Lung (tissue), 16 donors: ENCODE data around the gene BIRC3. TPM values are rescaled to one million over a fixed set of nuclear protein-coding genes. Genes with fewer than 3 reads are reported as not detected.

Experiments
- ATAC-seq: fragments of 200-7000 bp; cut with Tn5 transposase; one replicate; pipeline ENCODE4 v1.9.1; 2020; ENCODE audit warnings: moderate number of reproducible peaks; ENCODE audit not compliant: insufficient read depth, low FRiP score
- DNase-seq, 3 donors: peaks; one replicate each; pipeline ENCODE4 v3.0.0-alpha.2; 2013 to 2017
- H3K27ac ChIP-seq, 2 donors: one replicate each; pipeline ENCODE4 v1.5.1; 2013; ENCODE audit warnings: mild to moderate bottlenecking in 2 of 2, moderate library complexity in 2 of 2, control low read depth in 1 of 2, inconsistent platforms in 1 of 2, low read depth in 1 of 2, low read length in 1 of 2
- H3K27me3 ChIP-seq, 3 donors: one replicate each; pipeline ENCODE4 v1.5.1; 2013; ENCODE audit warnings: low read length in 2 of 3; ENCODE audit not compliant: control insufficient read depth in 3 of 3, insufficient read depth in 3 of 3
- H3K36me3 ChIP-seq, 4 donors: one replicate each; pipeline ENCODE4 v1.5.1; 2013; ENCODE audit warnings: low read length in 4 of 4, mild to moderate bottlenecking in 1 of 4, moderate library complexity in 1 of 4; ENCODE audit not compliant: control insufficient read depth in 4 of 4, insufficient read depth in 4 of 4
- H3K4me1 ChIP-seq, 5 donors: one replicate each; pipeline ENCODE4 v1.5.1; 2013; ENCODE audit warnings: low read length in 5 of 5, mild to moderate bottlenecking in 2 of 5, moderate library complexity in 1 of 5; ENCODE audit not compliant: control insufficient read depth in 5 of 5, insufficient read depth in 5 of 5
- H3K4me3 ChIP-seq: one replicate; pipeline ENCODE4 v1.5.1; 2013; ENCODE audit warnings: mild to moderate bottlenecking, control low read depth, moderate library complexity
- H3K9ac ChIP-seq, 2 donors: one replicate each; pipeline ENCODE4 v1.5.1; 2013; ENCODE audit warnings: low read length in 2 of 2, control low read depth in 1 of 2; ENCODE audit not compliant: insufficient read depth in 1 of 2
- H3K9me3 ChIP-seq, 4 donors: one replicate each; pipeline ENCODE4 v1.5.1; 2013; ENCODE audit warnings: low read length in 3 of 4, mild to moderate bottlenecking in 1 of 4, moderate library complexity in 1 of 4; ENCODE audit not compliant: control insufficient read depth in 4 of 4, insufficient read depth in 3 of 4
- WGBS, 2 donors: extraction: QIAGEN DNeasy Blood & Tissue Kit; methylation state at CpG; one replicate each; pipeline ENCODE4 v1.1.7; 2013; 5-methylcytosine and 5-hydroxymethylcytosine counted together
- long read RNA-seq, 5 donors: transcript quantifications; one replicate each; lab custom pipeline, GENCODE V29; 2026
- polyA plus RNA-seq, 2 donors: library from polyadenylated mRNA; stranded (reverse); fragments of 200-250 nt; gene quantifications; one replicate each; pipeline ENCODE4 v1.2.1, GENCODE V29; 2013
- total RNA-seq, 2 donors: library from RNA; depleted of rRNA in 1 of 2; stranded (reverse); fragments of >200 nt in 1 of 2; gene quantifications; one replicate each; pipeline ENCODE4 v1.2.1, GENCODE V29; 2014 to 2021
- TF ChIP-seq, protein P1 (sequence below): IDR thresholded peaks from 2 replicates; pipeline ENCODE4 v1.5.1; 2012; ENCODE audit warnings: mild to moderate bottlenecking; ENCODE audit errors: control extremely low read depth, extremely low read depth
- donor health status: control.
- donor health status: control.
- donor health status: Bipolar disorder and iron deficiency.
- donor health status: healthy.
- donor health status: DM: yes; HTN: yes; CAD: no.

Gene BIRC3
- 10 to 100 TPM; 20.2 to 44.5 TPM for total RNA-seq
- polyA plus RNA-seq: 10 to 100 TPM in 1 of 2 donors, 1 to 10 TPM in 1; 8.7 to 61.0 TPM
- long read RNA-seq, donor 1: 0 reads
- long read RNA-seq, donor 2: 0 reads
- long read RNA-seq, donor 3: 0 reads
- long read RNA-seq, donor 4: 0 reads
- long read RNA-seq, donor 5: 0 reads

DNA sequence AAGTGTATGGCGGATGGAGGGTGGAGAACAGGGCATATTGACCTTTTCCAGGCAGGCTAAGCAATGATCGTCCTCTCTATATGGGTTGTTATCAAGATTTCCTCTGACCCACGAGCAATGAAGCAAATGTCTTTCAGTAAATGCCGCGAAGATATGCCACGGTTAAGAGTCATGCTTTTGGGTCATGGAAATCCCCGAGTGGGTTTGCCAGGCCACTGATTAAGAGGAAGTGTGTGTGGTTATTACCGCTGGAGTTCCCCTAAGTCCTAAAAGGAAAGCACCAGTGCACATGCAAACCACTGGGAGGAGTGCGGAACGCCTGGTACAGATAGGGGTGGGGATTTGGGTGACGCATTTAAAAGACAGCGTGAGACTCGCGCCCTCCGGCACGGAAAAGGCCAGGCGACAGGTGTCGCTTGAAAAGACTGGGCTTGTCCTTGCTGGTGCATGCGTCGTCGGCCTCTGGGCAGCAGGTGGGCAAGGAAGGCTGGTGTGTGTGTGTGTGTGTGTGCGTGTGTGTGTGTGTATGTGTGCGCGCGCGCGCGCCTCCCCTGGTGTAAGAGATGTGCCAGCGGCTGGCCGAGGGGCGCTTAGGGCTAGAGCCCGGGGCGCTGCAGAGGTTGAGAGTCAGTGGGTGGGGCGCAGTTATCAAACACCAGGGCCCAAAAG, at the start of gene BIRC3:
Gene BIRC3, plus strand, starts transcription at position 386 of the 669 bp plus-strand sequence. CDS start 7,026 bp downstream, outside the sequence.
- TF ChIP-seq, protein P1, sequence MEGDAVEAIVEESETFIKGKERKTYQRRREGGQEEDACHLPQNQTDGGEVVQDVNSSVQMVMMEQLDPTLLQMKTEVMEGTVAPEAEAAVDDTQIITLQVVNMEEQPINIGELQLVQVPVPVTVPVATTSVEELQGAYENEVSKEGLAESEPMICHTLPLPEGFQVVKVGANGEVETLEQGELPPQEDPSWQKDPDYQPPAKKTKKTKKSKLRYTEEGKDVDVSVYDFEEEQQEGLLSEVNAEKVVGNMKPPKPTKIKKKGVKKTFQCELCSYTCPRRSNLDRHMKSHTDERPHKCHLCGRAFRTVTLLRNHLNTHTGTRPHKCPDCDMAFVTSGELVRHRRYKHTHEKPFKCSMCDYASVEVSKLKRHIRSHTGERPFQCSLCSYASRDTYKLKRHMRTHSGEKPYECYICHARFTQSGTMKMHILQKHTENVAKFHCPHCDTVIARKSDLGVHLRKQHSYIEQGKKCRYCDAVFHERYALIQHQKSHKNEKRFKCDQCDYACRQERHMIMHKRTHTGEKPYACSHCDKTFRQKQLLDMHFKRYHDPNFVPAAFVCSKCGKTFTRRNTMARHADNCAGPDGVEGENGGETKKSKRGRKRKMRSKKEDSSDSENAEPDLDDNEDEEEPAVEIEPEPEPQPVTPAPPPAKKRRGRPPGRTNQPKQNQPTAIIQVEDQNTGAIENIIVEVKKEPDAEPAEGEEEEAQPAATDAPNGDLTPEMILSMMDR: peak; percentile 15
- H3K36me3 ChIP-seq: no peaks in the 10 kb centered on the region
- 1% methylated on average over 34 of the region's 34 CpGs for WGBS, 2 donors
- ATAC-seq: peak; percentile 95
- peaks cover 0 to 4% (median 0%) of the 10 kb centered on the region in 3 donors for H3K27me3 ChIP-seq
- peak within 1 kb of the TSS in 1 of 2 donors; percentile 46 for H3K9ac ChIP-seq
- H3K4me3 ChIP-seq: peak within 1 kb of the TSS; percentile 49
- DNase-seq: peak; percentile 73 to 77 (median 74)
- no peaks in the 10 kb centered on the region for H3K9me3 ChIP-seq
- H3K27ac ChIP-seq: peak within 1 kb of the TSS; percentile 26 to 85
- H3K4me1 ChIP-seq: peaks cover 0 to 12% (median 7%) of the 10 kb centered on the region in 5 donors

DNA sequence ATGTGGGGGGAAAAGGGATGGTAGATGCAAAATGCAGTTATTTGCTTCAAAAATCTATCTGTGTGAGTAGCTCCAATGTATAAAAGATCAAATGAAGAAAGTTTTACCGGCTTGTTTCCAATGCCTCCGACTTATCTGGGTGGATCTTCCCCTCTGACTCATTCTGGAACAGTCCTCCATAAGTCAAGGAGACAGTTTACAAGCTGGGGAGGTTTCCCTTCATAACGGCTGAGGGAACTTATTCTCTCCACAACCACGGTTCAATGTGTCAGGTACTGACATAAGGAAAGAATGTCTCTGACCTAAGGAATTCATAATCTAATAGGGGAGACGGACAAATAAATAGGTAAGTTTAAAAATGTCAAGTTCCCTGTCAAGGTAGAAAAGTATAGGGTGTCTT, 49.7 kb upstream of the BIRC3 start:
- H3K4me3 ChIP-seq: no peak overlapping the region
- H3K27me3 ChIP-seq: no peaks in the 10 kb centered on the region
- H3K4me1 ChIP-seq: peaks cover 0 to 12% (median 4%) of the 10 kb centered on the region in 5 donors
- ATAC-seq (no peak), DNase-seq (no peak)
- 52% methylated on average over 5 of the region's 5 CpGs for WGBS, 2 donors
- H3K36me3 ChIP-seq: no peaks in the 10 kb centered on the region
- no peak overlapping the region for H3K9ac ChIP-seq
- TF ChIP-seq, protein P1: no peak
- peaks cover 0 to 2% (median 0%) of the 10 kb centered on the region in 4 donors for H3K9me3 ChIP-seq
- H3K27ac ChIP-seq: no peak overlapping the region

DNA sequence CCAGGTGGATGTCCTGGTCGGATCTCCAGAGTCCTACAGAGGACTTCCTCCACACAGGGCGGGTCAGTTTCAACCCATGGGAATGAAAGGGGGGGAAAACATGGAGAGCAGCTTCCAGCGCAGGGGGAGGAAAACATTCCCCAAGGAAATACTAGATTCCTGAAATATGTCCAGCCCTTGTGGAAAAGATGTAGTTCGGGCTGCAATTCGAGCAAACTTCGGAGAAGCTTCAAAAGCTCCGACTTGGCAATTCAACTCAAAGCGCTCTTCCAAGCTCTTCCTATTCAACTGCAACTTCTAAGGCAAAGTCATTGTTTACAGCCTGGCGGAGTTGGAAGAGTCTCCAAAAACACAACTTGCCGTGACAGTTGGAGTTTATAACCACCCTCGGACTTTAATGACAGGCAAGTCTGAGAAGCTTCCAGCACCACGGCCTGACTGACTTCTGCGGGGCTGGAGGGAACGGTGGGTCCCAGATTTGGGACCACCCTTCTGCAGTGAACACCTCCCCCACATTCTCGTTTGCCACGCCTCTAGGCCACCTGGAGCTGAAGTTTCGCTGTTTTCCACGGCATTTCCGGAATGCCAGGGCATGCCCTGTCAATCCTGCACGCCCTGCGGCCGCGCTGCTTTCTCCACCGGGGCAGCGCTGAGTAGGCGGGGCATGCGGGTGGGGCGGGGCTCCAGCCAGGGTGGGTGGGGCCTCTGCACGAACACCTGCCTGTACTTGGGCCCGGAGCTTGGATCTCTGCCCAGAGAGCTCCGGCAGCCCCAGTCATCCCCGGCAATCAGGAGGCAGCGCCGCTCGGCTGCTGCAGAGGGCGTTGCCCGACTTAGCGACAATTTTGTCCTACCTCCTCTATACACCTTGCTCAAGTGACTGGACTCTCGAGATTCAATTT, 49.0 kb upstream of the BIRC3 start:
- peaks cover 0 to 2% (median 0%) of the 10 kb centered on the region in 4 donors for H3K9me3 ChIP-seq
- TF ChIP-seq, protein P1: peak; percentile 9
- peak; percentile 90 for ATAC-seq
- peak; percentile 87 to 90 (median 89) for DNase-seq
- H3K27me3 ChIP-seq: no peaks in the 10 kb centered on the region
- peaks cover 0 to 12% (median 4%) of the 10 kb centered on the region in 5 donors for H3K4me1 ChIP-seq
- 23 to 24% methylated on average over 39 of the region's 39 CpGs for WGBS, 2 donors
- no peaks in the 10 kb centered on the region for H3K36me3 ChIP-seq
- H3K4me3 ChIP-seq: peak overlapping the region; percentile 28
- peak overlapping the region in 1 of 2 donors; percentile 27 for H3K9ac ChIP-seq
- H3K27ac ChIP-seq: peak overlapping the region in 1 of 2 donors; percentile 67
